Kidney capillary endothelial cell (primary cell): Measurements from ENCODE around the gene TDRD15.
"Not testable (repeated sequence)": the region's sequence is repeated elsewhere in the genome, so short reads cannot be mapped to it uniquely, and the experiment has no call there.

Experiments used
- DNase-seq: peaks from one replicate; pipeline ENCODE4 v3.0.0-alpha.2; 2018; ENCODE audit warnings: low spot score

Gene TDRD15

GRCh38 chr2:21123473-21124393 is at the start of gene TDRD15:
TSS of gene TDRD15 (plus strand) at chr2:21123968. CDS start at chr2:21137468, 13,500 bp downstream.
- no peak for DNase-seq

DNA sequence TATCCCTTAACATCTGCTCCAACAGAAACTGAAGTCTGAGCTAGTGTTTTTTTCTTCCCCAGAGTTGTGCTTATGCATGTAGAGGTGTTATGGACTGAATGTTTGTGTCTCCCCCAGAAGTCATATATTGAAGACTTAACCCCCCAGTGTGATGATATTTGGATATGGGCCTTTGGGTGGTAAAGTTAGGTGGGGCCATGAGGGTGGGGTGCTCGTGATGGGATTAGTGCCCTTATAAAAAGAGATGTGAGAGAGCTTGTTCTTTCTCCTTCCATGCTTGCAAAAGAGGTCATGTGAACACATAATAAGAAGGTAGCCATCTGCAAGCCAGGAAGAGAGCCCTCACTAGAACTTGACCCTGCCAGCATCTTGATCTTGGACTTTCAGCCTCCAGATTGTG is 45.5 kb upstream of the TDRD15 start:
- DNase-seq: no peak

- DNase-seq: no peak
These were observed 40.3 kb upstream of the TDRD15 start for GRCh38 chr2:21083482-21083881.

DNA sequence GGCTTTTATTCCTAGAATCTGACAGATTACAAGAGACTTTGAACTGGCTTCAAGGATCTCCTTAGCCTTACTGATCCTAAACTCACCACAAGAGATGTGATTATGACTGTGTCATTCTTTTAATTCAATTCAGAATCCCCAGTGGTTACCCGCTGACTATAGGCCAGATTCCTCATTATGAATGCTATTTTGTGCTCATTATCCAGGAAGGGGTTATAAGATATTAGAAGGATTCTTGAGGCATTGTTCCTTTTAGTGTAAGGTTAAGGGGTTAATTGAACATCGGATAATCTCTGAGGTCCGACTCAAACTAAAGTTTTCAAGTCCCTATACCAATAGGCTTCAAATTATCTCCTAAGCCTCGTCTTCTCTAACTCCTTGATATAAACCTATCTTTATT is 39.4 kb upstream of the TDRD15 start:
- no peak for DNase-seq

- no peak for DNase-seq
These were observed 31.4 kb upstream of the TDRD15 start for GRCh38 chr2:21092308-21092869.

DNA sequence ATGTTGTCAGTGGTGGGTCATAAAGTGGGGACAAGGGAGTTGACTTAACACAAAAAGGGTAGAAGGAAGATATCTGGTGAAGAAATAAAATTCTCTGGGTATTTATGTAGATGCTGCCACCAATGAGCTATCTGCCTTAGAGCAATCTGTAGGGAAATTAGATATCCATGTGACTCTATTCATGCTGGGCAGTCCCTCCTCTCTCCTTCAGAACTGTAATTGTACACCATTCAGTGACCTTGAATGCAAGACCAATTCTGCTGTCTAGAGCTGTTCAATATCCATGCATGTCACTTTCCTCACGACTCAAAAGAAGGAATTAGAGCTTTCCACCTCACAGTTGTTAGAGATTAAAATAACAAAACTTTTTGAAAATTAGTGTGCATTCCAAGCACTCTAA is 28.6 kb upstream of the TDRD15 start:
- DNase-seq: no peak

- DNase-seq: no peak
These were observed 28.1 kb upstream of the TDRD15 start for GRCh38 chr2:21095714-21096113.

DNA sequence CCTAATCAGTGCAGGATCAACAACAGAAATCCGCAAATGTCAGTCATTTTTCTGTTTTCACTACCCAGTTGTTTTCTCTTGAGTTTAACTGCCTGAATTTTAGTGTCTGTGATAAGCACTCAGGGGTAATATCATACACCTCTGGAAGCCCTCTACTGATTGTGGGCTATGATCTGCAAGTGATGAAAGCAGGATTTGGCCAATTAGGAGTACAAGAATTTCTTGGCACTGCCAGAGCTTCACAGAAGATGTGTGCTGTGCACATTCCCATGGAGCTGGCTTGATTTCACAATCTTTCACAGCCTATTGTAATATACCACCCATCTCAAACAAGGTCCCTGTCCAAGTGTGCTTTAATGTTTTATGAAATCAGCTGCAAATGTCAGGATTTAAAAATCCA is 27.3 kb upstream of the TDRD15 start:
- no peak for DNase-seq

- no peak for DNase-seq
These were observed 26.4 kb upstream of the TDRD15 start for GRCh38 chr2:21097331-21097730.

DNA sequence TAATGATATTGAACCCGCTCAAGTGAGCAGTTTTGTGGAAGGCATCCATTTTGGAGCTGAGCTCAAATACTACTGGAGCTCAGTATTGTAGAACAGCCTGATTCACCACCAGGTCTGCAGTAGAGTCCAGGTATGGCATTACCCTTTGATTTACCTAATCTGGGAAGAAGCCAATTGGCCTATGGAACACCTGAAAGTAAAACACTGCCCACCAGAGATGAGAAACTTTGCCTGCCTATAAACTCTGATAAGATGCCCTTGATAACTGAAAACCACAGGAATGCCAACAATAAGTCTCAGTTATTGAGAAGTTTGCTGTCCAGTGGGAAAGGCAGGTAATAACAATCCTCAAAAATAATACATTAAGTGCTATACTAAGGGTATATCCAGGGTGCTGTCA is 25.5 kb upstream of the TDRD15 start:
- no peak for DNase-seq

GRCh38 chr2:21099281-21099907 is 24.4 kb upstream of the TDRD15 start:
- no peak for DNase-seq

DNA sequence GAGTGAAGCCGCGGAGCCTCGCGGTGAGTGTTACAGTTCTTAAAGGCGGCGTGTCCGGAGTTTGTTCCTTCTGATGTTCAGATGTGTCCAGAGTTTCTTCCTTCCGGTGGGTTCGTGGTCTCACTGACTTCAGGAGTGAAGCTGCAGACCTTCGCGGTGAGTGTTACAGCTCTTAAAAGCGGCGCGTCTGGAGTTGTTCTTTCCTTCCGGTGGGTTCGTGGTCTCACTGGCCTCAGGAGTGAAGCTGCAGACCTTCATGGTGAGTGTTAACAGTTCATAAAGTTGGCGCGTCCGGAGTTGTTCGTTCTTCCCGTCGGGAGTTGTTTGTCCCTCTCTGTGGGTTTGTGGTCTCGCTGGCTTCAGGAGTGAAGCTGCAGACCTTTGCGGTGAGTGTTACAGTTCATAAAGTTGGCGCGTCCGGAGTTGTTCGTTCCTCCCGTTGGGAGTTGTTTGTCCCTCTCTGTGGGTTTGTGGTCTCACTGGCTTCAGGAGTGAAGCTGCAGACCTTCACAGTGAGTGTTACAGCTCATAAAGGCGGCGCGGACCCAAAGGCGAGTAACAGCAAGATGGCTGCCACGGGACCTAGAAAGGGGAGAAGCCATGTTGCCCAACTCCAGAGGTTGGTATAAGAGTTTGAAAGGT is 22.1 kb upstream of the TDRD15 start:
- not testable (repeated sequence) for DNase-seq

- DNase-seq: no peak
These were observed 21.4 kb upstream of the TDRD15 start for GRCh38 chr2:21102356-21102755.

DNA sequence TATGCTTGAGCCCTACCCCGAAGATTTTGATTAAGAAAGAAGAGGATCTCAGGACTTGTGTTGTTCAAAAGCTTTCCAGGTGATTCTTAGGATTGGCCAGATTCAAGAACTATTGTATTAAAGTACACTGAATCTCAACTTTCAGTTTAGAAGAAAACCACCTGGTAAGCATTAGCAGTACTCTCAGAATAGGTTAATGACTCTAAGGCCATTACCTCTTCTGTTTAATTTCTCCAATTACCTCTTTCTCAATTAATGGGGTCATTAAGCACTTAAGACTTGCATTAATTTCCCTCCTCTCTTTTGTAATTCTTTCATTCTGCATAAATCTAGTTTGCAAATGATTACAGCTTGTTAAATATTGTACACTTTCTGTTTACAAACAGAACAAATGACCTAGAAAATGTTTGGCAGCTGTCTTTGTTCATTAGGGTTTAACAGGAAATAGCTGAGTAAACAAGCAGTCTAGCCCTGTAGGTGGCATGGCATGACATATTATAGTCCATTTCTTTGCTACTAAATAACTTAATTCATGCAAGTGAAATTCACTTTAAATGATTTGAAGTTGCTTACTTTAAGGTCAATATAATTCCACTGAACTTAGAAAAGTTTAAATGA is 20.4 kb upstream of the TDRD15 start:
- peak; percentile 21 for DNase-seq

DNA sequence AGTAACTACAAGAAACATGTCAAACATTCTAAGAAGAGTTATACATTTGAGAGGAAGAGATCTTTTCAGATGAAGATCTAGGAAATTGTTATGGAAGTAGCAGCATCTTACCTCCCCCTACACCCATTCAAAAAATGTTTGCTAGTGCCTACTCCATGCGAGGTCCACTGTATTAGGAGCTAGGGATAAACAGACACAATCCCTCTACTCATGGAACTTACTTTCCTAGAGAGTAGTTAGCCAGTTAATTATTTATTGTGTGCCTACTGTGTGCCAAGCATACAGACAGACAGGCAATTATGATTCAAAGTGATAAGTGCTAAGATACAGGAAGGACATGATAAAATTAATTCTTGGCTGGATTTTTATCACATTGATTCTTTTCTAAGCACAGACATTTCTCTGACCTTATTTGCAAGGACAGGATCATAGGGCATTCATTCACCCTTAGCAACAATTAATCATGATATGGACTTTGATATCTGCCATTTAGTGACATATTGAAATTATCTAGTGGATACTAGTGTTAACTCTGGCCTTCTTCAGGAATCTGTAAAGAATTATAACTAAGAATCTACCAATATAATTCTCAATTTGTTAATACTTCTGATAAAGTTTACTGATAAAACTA is 19.6 kb upstream of the TDRD15 start:
- no peak for DNase-seq

DNA sequence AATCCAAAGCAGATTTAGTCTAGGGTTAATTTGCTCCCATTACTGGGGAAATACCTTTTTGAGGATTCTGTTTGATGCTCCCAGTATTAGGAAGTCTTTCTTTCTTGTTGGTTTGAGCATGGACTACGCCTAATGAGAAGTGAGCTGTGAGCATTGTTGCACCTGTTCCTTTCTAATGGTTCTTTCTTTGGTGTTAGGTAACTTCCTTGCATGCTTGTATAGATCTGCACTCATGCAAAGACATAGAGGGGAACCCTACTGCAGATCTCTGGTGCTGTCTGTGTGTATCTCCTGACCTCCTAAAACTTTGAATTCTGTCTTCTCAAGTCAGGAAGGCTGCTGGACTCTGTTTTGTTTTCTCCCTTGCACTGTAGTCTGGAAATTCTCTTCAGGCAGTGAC is 12.8 kb upstream of the TDRD15 start:
- no peak for DNase-seq

GRCh38 chr2:21117688-21118087 is 6.1 kb upstream of the TDRD15 start:
- no peak for DNase-seq

- peak; percentile 50 for DNase-seq
These were observed 5.4 kb upstream of the TDRD15 start for GRCh38 chr2:21118302-21118920.

- DNase-seq: no peak
These were observed 8.1 kb downstream of the TDRD15 start for GRCh38 chr2:21131861-21132260.

GRCh38 chr2:21135585-21135984 is 11.8 kb downstream of the TDRD15 start:
- no peak for DNase-seq

DNA sequence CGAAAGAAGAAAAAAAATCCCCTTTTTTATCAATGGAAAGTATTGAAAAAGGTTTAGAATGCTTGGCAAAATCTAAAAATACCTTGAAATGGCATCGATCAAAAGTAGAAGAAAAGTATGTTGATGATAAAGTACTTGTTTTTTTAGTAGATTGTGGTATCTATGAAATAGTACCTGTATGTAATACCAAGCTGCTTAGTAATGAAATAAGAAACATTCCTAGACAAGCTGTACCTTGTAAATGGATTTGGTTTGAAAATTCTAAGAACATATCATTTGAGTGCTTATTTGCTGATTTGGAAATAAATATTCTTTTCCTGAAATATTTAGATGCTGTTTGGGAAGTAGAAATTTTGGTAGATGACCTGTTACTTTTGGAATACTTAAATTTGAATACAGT is 18.4 kb downstream of the TDRD15 start:
- no peak for DNase-seq
